ENCODE data around the gene ATP2C2. TPM values are rescaled to one million over a fixed set of nuclear protein-coding genes. Genes with fewer than 3 reads are reported as not detected.

Gene ATP2C2
- total RNA-seq, 1 donor from 2014 or later: not detected

GRCh38 chr16:84484579-84485254 is 116.4 kb downstream of the ATP2C2 start:
- H3K9me3 ChIP-seq (ENCODE audit: low read depth): no peaks in the 10 kb centered on the region
- no peaks in the 10 kb centered on the region for H3K9me3 Mint-ChIP-seq

GRCh38 chr16:84485255-84486010 is 117.1 kb downstream of the ATP2C2 start:
- Mint-ChIP-seq H3K27me3 (ENCODE audit: insufficient read depth, low read depth) (no peaks in the 10 kb centered on the region), H3K4me3 (no peak overlapping the region), H3K27ac (no peak overlapping the region), H3K9me3 (no peaks in the 10 kb centered on the region), H3K36me3 (peaks cover 13% of the 10 kb centered on the region), H3K4me1 (peaks cover 4% of the 10 kb centered on the region)
- H2AFZ ChIP-seq (replicated peaks): no peak overlapping the region
- H3K4me2 ChIP-seq: no peak overlapping the region
- no peaks in the 10 kb centered on the region for H3K4me1 ChIP-seq
- DNase-seq (ENCODE audit: low spot score): no peak
- no peak overlapping the region for H3K27ac ChIP-seq
- no peaks in the 10 kb centered on the region for H3F3A ChIP-seq (ENCODE audit: low read depth)
- no peaks in the 10 kb centered on the region for H3K9me3 ChIP-seq (ENCODE audit: low read depth)
- peaks cover 4% of the 10 kb centered on the region for H3K36me3 ChIP-seq
- H4K20me1 ChIP-seq (ENCODE audit: low read depth): no peaks in the 10 kb centered on the region
- H3K9ac ChIP-seq: no peak overlapping the region
- TF ChIP-seq EZH2phosphoT487 (IDR thresholded peaks at IDR 0.05) (no peak), EZH2 (IDR thresholded peaks at IDR 0.05) (no peak), CTCF (IDR thresholded peaks at IDR 0.05) (no peak)
- H3K79me2 ChIP-seq (ENCODE audit: low read depth): no peaks in the 10 kb centered on the region
- no peak overlapping the region for H3K4me3 ChIP-seq
- no peaks in the 10 kb centered on the region for H3K27me3 ChIP-seq

More at GRCh38 chr16:84484579-84485254, 116.4 kb downstream of the ATP2C2 start:
- Histone ChIP-seq H3K4me3 (no peak overlapping the region), H4K20me1 (ENCODE audit: low read depth) (no peaks in the 10 kb centered on the region), H3K36me3 (peaks cover 4% of the 10 kb centered on the region), H3K9ac (no peak overlapping the region), H3K79me2 (ENCODE audit: low read depth) (no peaks in the 10 kb centered on the region), H3F3A (ENCODE audit: low read depth) (no peaks in the 10 kb centered on the region), H3K4me2 (no peak overlapping the region), H3K27ac (no peak overlapping the region), H2AFZ (replicated peaks) (no peak overlapping the region), H3K4me1 (no peaks in the 10 kb centered on the region), H3K27me3 (no peaks in the 10 kb centered on the region)
- H3K27ac Mint-ChIP-seq: peak overlapping the region; percentile 44
- H3K4me1 Mint-ChIP-seq: peaks cover 4% of the 10 kb centered on the region
- DNase-seq (ENCODE audit: low spot score): peak; percentile 55
- H3K4me3 Mint-ChIP-seq: no peak overlapping the region
- H3K36me3 Mint-ChIP-seq: peaks cover 10% of the 10 kb centered on the region
- TF ChIP-seq EZH2 (IDR thresholded peaks at IDR 0.05): no peak
- TF ChIP-seq CTCF (IDR thresholded peaks at IDR 0.05): peak; percentile 81
- no peaks in the 10 kb centered on the region for H3K27me3 Mint-ChIP-seq (ENCODE audit: insufficient read depth, low read depth)

- TF ChIP-seq EZH2phosphoT487 (IDR thresholded peaks at IDR 0.05) (no peak), CTCF (IDR thresholded peaks at IDR 0.05) (no peak), EZH2 (IDR thresholded peaks at IDR 0.05) (no peak)
- Histone ChIP-seq H3K79me2 (ENCODE audit: low read depth) (no peaks in the 10 kb centered on the region), H3K9me3 (ENCODE audit: low read depth) (no peaks in the 10 kb centered on the region), H3K27me3 (no peaks in the 10 kb centered on the region), H3K4me2 (no peak overlapping the region), H3K4me3 (no peak overlapping the region), H2AFZ (replicated peaks) (no peak overlapping the region), H3K27ac (no peak overlapping the region), H3K36me3 (peaks cover 4% of the 10 kb centered on the region), H3F3A (ENCODE audit: low read depth) (no peaks in the 10 kb centered on the region), H3K4me1 (no peaks in the 10 kb centered on the region), H3K9ac (no peak overlapping the region), H4K20me1 (ENCODE audit: low read depth) (no peaks in the 10 kb centered on the region)
- Mint-ChIP-seq H3K9me3 (no peaks in the 10 kb centered on the region), H3K27ac (no peak overlapping the region), H3K36me3 (peaks cover 19% of the 10 kb centered on the region), H3K4me3 (no peak overlapping the region), H3K4me1 (peaks cover 4% of the 10 kb centered on the region), H3K27me3 (ENCODE audit: insufficient read depth, low read depth) (no peaks in the 10 kb centered on the region)
- DNase-seq (ENCODE audit: low spot score): no peak
These were observed 117.8 kb downstream of the ATP2C2 start for GRCh38 chr16:84486126-84486525.

Measured in neural progenitor cell (in vitro differentiated cells).